ENCODE results near the gene KRTAP5-1.

- no peak for TF ChIP-seq CTCF (IDR thresholded peaks at IDR 0.05)
- no peak for TF ChIP-seq POLR2AphosphoS5 (IDR thresholded peaks at IDR 0.05)
Observed at GRCh38 chr11:1603629-1604028, 18.5 kb upstream of the KRTAP5-1 start.

Data from stomach (tissue), 4 donors.